ENCODE data around the gene INPP5A. TPM values are rescaled to one million over a fixed set of nuclear protein-coding genes. Genes with fewer than 3 reads are reported as not detected.

The INPP5A gene
- total RNA-seq, 1 donor, result 36.8 TPM

GRCh38 chr10:132541601-132542011 is 4.0 kb downstream of the INPP5A start:
- TF ChIP-seq, protein P1, sequence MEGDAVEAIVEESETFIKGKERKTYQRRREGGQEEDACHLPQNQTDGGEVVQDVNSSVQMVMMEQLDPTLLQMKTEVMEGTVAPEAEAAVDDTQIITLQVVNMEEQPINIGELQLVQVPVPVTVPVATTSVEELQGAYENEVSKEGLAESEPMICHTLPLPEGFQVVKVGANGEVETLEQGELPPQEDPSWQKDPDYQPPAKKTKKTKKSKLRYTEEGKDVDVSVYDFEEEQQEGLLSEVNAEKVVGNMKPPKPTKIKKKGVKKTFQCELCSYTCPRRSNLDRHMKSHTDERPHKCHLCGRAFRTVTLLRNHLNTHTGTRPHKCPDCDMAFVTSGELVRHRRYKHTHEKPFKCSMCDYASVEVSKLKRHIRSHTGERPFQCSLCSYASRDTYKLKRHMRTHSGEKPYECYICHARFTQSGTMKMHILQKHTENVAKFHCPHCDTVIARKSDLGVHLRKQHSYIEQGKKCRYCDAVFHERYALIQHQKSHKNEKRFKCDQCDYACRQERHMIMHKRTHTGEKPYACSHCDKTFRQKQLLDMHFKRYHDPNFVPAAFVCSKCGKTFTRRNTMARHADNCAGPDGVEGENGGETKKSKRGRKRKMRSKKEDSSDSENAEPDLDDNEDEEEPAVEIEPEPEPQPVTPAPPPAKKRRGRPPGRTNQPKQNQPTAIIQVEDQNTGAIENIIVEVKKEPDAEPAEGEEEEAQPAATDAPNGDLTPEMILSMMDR (IDR thresholded peaks at IDR 0.05; ENCODE audit: insufficient read depth, low read length), result no peak
- no peak overlapping the region for H3K4me3 ChIP-seq (ENCODE audit: low read depth, low read length)
- no peak for DNase-seq (ENCODE audit: low read depth)

- H3K4me3 ChIP-seq (ENCODE audit: low read depth, low read length), result no peak overlapping the region
- DNase-seq (ENCODE audit: low read depth), result no peak
- TF ChIP-seq, protein P1 (IDR thresholded peaks at IDR 0.05; ENCODE audit: insufficient read depth, low read length), result no peak
Measured at GRCh38 chr10:132542086-132542775, 4.6 kb downstream of the INPP5A start.

DNA sequence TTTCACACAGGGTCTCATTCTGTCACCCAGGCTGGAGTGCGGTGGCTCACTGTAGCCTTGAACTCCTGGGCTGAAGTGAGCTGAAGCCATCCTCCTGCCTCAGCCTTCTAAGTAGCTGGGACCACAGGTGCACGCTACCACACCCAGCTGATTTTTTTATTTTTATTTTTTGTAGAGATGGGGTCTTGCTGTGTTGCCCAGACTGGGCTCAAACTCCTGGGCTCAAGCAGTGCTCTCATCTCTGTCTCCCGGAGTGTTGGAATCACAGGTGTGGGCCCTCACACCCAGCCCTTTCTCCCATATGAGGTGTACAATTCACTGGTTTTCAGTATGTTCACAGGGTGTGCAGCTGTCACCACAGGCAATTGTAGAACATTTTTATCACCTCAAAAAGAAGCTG is 5.2 kb downstream of the INPP5A start:
- TF ChIP-seq, protein P1 (IDR thresholded peaks at IDR 0.05; ENCODE audit: insufficient read depth, low read length), result no peak
- no peak overlapping the region for H3K4me3 ChIP-seq (ENCODE audit: low read depth, low read length)
- no peak for DNase-seq (ENCODE audit: low read depth)

- TF ChIP-seq, protein P1 (IDR thresholded peaks at IDR 0.05; ENCODE audit: insufficient read depth, low read length), result no peak
- DNase-seq (ENCODE audit: low read depth), result no peak
- no peak overlapping the region for H3K4me3 ChIP-seq (ENCODE audit: low read depth, low read length)
Measured at GRCh38 chr10:132543916-132544743, 6.5 kb downstream of the INPP5A start.

DNA sequence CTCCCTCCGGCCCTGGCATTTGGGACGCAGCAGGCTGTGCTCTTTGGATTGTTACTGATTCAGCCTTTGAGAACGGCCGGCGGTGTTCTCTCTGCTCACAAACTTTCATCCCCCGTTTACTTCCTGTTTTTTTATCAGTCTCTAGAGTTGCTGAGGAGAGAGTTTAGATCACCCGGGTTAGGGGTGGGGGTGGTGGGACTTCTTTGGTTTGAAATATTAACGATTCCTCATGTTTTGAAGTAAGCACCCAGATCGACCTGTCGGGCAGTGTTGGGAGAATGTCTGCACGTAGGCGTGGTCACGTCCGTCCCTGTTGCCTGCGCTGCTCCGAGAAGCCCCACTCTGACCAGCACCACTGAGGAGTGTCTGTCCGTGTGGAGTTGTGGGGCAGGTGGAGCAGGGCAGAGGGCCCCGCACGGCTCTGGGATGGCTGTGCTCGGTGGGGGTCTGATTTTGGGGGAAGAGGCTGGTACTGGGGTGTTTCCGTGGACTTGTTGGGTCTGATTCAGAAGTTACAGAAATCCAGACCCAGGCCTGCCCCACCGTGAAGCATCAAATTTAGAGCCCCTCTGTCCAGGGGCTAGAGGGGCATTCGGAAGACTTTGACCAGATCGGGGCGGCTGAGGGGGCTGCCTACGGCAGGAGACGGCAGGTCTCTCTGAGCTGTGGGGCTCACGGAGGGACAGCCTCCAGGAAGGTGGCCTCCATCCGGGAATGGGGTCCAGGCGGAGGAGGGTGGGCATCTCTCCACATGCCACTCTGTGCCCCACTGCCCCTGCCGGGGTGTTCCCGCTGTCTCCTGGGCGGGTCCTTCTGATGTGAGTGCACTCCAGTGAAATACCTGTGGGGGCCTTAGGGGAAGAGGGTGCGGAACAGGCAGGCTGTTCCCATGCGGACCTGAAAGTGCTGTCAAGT is 7.4 kb downstream of the INPP5A start:
- no peak overlapping the region for H3K4me3 ChIP-seq (ENCODE audit: low read depth, low read length)
- TF ChIP-seq, protein P1 (IDR thresholded peaks at IDR 0.05; ENCODE audit: insufficient read depth, low read length), result no peak
- no peak for DNase-seq (ENCODE audit: low read depth)

- H3K4me3 ChIP-seq (ENCODE audit: low read depth, low read length), result no peak overlapping the region
- TF ChIP-seq, protein P1 (IDR thresholded peaks at IDR 0.05; ENCODE audit: insufficient read depth, low read length), result no peak
Measured at GRCh38 chr10:132545659-132546367, 8.2 kb downstream of the INPP5A start.

More at GRCh38 chr10:132545659-132546367, 8.2 kb downstream of the INPP5A start:
- DNase-seq (ENCODE audit: low read depth), result no peak

Data from fibroblast of the aortic adventitia (primary cell).